WERI-Rb-1 (cell line): ENCODE measurements around the gene MPC1.

Experiments
- DNase-seq: peaks from one replicate; pipeline ENCODE4 v3.0.0-alpha.2; 2020
- H3K27ac ChIP-seq: fragments of 250-450 bp; sonication (Bioruptor Pico); 2 replicates; pipeline ENCODE4 v1.5.1; 2020; ENCODE audit warnings: mild to moderate bottlenecking, moderate library complexity
- H3K27me3 ChIP-seq: fragments of 250-450 bp; sonication (Bioruptor Pico); 2 replicates; pipeline ENCODE4 v1.5.1; 2021; ENCODE audit warnings: mild to moderate bottlenecking, low read depth, moderate library complexity; ENCODE audit not compliant: insufficient read depth, severe bottlenecking
- H3K36me3 ChIP-seq: fragments of 250-450 bp; sonication (Bioruptor Pico); 2 replicates; pipeline ENCODE4 v1.5.1; 2020; ENCODE audit warnings: mild to moderate bottlenecking, moderate library complexity
- H3K4me3 ChIP-seq: 2 replicates; pipeline ENCODE4 v1.5.1; 2011; ENCODE audit warnings: low read depth, mild to moderate bottlenecking, control low read depth, low read length
- H3K9me3 ChIP-seq: fragments of 250-450 bp; sonication (Bioruptor Pico); 2 replicates; pipeline ENCODE4 v1.5.1; 2021; ENCODE audit warnings: mild to moderate bottlenecking, moderate library complexity; ENCODE audit not compliant: severe bottlenecking
- TF ChIP-seq, protein P1 (sequence below): IDR thresholded peaks from 2 replicates; pipeline ENCODE4 v1.5.1; 2011; ENCODE audit warnings: low read depth, mild to moderate bottlenecking, control low read depth, inconsistent platforms, low read length

Gene MPC1

DNA sequence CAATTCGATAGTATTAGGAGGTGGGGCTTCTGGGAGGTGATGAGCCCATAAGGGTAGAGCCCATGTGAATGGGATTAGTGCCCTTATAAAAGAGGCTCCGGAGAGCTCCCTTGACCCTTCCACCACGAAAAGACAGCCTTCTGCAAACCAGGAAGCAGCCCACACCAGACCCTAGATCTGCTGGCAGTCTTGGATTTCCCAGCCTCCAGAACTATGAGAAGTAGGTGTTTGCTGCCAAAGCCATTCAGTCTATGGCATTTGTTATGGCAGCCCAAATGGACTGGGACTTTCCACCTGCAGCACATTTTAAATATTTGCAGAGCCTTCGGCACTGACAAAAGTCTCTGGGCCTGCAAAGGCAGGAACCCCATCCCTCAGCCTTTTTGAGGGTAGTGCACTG, 28.6 kb downstream of the MPC1 start:
- Histone ChIP-seq H3K4me3 (no peak overlapping the region), H3K36me3 (no peaks in the 10 kb centered on the region)

DNA sequence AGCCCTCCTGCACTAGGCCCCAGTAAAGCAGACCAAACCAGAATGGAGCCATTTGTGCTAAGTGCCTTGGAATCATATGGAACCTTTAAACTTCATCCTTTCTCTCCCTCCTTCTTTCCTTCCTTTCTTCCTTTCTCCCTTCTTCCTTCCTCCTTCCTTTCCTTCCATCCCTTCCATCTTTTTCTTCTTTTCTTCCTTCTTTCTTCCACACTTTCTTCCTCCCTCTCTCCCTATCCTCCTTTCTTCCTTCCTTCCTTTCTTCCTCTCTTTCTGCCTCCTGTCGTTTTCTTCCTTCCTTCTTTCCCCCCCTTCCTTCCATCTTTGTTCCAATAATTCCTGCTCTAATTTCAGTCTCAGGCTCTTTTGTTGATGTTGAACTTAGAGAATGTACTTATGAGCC, 29.2 kb downstream of the MPC1 start:
- no peaks in the 10 kb centered on the region for H3K27me3 ChIP-seq
- TF ChIP-seq, protein P1, sequence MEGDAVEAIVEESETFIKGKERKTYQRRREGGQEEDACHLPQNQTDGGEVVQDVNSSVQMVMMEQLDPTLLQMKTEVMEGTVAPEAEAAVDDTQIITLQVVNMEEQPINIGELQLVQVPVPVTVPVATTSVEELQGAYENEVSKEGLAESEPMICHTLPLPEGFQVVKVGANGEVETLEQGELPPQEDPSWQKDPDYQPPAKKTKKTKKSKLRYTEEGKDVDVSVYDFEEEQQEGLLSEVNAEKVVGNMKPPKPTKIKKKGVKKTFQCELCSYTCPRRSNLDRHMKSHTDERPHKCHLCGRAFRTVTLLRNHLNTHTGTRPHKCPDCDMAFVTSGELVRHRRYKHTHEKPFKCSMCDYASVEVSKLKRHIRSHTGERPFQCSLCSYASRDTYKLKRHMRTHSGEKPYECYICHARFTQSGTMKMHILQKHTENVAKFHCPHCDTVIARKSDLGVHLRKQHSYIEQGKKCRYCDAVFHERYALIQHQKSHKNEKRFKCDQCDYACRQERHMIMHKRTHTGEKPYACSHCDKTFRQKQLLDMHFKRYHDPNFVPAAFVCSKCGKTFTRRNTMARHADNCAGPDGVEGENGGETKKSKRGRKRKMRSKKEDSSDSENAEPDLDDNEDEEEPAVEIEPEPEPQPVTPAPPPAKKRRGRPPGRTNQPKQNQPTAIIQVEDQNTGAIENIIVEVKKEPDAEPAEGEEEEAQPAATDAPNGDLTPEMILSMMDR = no peak
- DNase-seq = no peak
- no peaks in the 10 kb centered on the region for H3K36me3 ChIP-seq
- no peak overlapping the region for H3K4me3 ChIP-seq
- no peak overlapping the region for H3K27ac ChIP-seq
- peaks cover 7% of the 10 kb centered on the region for H3K9me3 ChIP-seq

More for the DNA sequence above, 28.6 kb downstream of the MPC1 start:
- Histone ChIP-seq H3K27me3 (no peaks in the 10 kb centered on the region), H3K27ac (no peak overlapping the region), H3K9me3 (peaks cover 7% of the 10 kb centered on the region)
- DNase-seq = no peak
- TF ChIP-seq, protein P1 = no peak

DNA sequence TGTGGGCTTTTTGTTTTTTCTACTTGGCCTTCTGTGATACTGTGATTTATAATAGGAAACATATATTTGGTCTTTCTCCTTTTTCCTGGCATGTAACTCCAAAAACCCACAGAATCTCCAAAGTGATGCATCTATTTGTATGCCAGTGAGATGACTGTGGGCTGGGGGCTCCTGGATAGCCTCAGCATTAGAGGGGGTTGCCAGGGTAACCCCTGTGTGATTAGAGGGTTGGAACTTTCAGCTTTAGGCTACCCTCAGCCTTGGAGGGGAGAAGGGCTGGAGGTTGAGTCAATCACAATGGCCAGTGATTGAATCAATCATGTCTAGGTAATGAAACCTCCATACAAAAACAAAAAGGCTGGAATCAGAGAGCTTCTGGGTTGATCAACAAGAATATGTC, 29.8 kb downstream of the MPC1 start:
- Histone ChIP-seq H3K9me3 (peaks cover 7% of the 10 kb centered on the region), H3K27me3 (no peaks in the 10 kb centered on the region), H3K36me3 (no peaks in the 10 kb centered on the region), H3K27ac (no peak overlapping the region), H3K4me3 (no peak overlapping the region)
- TF ChIP-seq, protein P1 = no peak
- DNase-seq = no peak

DNA sequence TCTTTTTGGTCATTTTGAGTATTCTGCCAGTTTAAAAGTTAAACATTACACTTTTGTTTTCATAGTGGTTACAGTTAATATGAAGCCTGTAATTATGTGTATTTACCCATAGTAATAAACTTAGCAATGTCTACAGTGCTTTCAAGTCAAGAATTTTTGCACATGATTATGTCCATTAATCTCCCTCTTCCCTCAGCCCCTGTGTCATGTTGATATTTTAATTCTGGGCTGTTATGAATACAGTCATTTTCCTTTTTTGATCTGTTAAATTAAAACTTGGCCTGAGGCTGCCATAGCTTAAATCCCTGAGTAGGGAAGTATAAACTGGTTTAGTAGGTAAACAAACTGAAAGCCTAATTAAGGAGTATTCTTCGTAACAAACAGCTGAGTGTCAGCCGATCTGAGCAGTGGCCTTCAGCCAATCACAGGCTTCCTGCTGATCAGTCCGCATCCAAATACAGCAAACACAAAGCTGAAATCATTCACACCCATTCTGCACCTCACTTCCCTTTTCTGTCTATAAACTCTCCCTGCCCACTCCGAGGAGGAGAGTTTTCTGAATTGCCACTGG, 30.9 kb downstream of the MPC1 start:
- TF ChIP-seq, protein P1 = no peak
- H3K27me3 ChIP-seq = no peaks in the 10 kb centered on the region
- peaks cover 7% of the 10 kb centered on the region for H3K9me3 ChIP-seq
- H3K27ac ChIP-seq = no peak overlapping the region
- no peak overlapping the region for H3K4me3 ChIP-seq
- DNase-seq = no peak
- no peaks in the 10 kb centered on the region for H3K36me3 ChIP-seq

DNA sequence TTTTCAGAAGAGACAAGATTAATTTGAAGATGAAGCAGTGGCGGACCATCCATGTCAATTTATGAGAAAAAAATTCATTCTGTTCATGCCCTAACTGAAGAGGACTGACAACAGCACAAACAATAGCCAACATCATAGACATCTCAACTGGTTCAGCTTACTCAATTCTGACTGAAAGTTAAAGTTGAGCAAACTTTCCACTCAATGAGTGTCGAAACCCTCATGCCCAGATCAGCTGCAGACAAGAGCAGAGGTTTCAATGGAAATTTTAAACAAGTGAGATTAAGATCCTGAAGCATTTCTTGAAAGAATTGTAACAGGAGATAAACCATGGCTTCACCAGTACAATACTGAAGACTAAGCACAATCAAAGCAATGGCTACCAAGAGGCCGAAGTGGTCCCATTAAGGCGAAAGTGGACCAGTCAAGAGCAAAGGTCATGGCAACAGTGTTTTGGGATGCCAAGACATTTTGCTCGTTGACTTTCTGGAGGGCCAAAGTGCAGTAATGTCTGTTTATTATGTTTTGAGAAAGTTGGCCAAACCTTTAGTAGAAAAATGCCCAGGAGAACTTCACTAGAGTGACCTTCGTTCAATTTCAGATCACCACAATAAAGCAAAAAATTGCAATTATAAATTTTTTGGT, 34.3 kb downstream of the MPC1 start:
- TF ChIP-seq, protein P1 = no peak
- DNase-seq = no peak
- H3K27ac ChIP-seq = no peak overlapping the region
- H3K27me3 ChIP-seq = no peaks in the 10 kb centered on the region
- H3K36me3 ChIP-seq = no peaks in the 10 kb centered on the region
- H3K9me3 ChIP-seq = peaks cover 7% of the 10 kb centered on the region
- no peak overlapping the region for H3K4me3 ChIP-seq

DNA sequence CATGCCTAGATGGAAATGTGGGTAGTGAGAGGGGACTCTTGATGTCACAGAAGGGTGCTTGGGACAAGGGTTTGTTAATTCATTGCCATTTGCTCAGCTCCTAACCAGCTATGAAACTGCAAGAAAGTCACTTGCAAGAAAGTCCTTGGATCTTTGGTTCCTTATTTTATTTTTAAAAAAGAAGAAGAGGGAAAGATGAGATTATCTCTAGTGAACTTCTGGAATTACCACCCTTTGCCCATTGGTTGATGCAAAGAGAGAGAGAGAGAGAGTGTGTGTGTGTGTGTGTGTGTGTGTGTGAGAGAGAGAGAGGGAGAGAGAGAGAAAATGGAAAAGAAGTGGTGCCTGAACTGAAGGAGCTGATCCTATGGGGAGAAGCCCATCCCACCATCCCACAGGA, 35.8 kb downstream of the MPC1 start:
- Histone ChIP-seq H3K27me3 (no peaks in the 10 kb centered on the region), H3K9me3 (peaks cover 7% of the 10 kb centered on the region), H3K27ac (no peak overlapping the region), H3K36me3 (peaks cover 2% of the 10 kb centered on the region; the same call in 1 of the 2 replicates), H3K4me3 (no peak overlapping the region)
- no peak for DNase-seq
- TF ChIP-seq, protein P1 = no peak
